WTC11 (cell line): Measurements from ENCODE around the gene MACROD2. TPM values are rescaled to one million over a fixed set of nuclear protein-coding genes. Genes with fewer than 3 reads are reported as not detected.
"Not testable (repeated sequence)": the region's sequence is repeated elsewhere in the genome, so short reads cannot be mapped to it uniquely, and the experiment has no call there.

Experiments used
- ATAC-seq: fragments of 200-7000 bp; cut with Tn5 transposase; 2 replicates; pipeline ENCODE4 v1.10.0; 2021; ENCODE audit warnings: mild to moderate bottlenecking, moderate library complexity
- CTCF ChIA-PET: fragments of 300-600 bp; sonication (Branson Sonifier 250); formaldehyde crosslinking; loops from one replicate; lab custom pipeline; 2021; ENCODE audit warnings: antibody characterized with exemption; lab: Charles Lee
- POLR2A ChIA-PET: fragments of 350-600 bp; sonication (Branson Sonifier 250); formaldehyde crosslinking; loops from one replicate; lab custom pipeline; 2021; ENCODE audit warnings: antibody characterized with exemption; lab: Charles Lee
- DNase-seq: peaks from one replicate; pipeline ENCODE4 v3.0.0; 2021; ENCODE audit warnings: low spot score
- H3K27ac Mint-ChIP-seq: 2 replicates; pipeline ENCODE4 v1.8.0; 2021; ENCODE audit warnings: mixed read lengths
- H3K27me3 Mint-ChIP-seq: 2 replicates; pipeline ENCODE4 v1.8.0; 2021; ENCODE audit warnings: low read depth, mild to moderate bottlenecking, moderate library complexity, mixed read lengths
- H3K36me3 Mint-ChIP-seq: 2 replicates; pipeline ENCODE4 v1.8.0; 2021; ENCODE audit warnings: mixed read lengths
- H3K4me1 Mint-ChIP-seq: 2 replicates; pipeline ENCODE4 v1.8.0; 2022; ENCODE audit warnings: mixed read lengths
- H3K4me3 Mint-ChIP-seq: 2 replicates; pipeline ENCODE4 v1.8.0; 2021; ENCODE audit warnings: mild to moderate bottlenecking, moderate library complexity, mixed read lengths
- H3K9me3 Mint-ChIP-seq: 2 replicates; pipeline ENCODE4 v1.8.0; 2021; ENCODE audit warnings: mixed read lengths
- E2F1 ChIP-seq: sonication (generic); formaldehyde crosslinking; IDR thresholded peaks from 2 replicates; pipeline ENCODE4 v1.8.0; 2022; ENCODE audit warnings: mild to moderate bottlenecking, missing genetic modification reagents
- E2F4 ChIP-seq: sonication (generic); formaldehyde crosslinking; IDR thresholded peaks from 2 replicates; pipeline ENCODE4 v1.8.1; 2022; ENCODE audit warnings: low read depth, mild to moderate bottlenecking, moderate library complexity, missing genetic modification reagents, borderline replicate concordance
- ESRRA ChIP-seq: sonication (generic); formaldehyde crosslinking; IDR thresholded peaks from 2 replicates; pipeline ENCODE4 v1.8.1; 2022; ENCODE audit warnings: mild to moderate bottlenecking, missing genetic modification reagents, borderline replicate concordance
- FOXK1 ChIP-seq: sonication (generic); formaldehyde crosslinking; IDR thresholded peaks from 2 replicates; pipeline ENCODE4 v1.8.0; 2022; ENCODE audit warnings: mild to moderate bottlenecking, moderate library complexity, missing genetic modification reagents
- FOXP1 ChIP-seq: sonication (generic); formaldehyde crosslinking; IDR thresholded peaks from 2 replicates; pipeline ENCODE4 v1.8.0; 2022; ENCODE audit warnings: missing genetic modification reagents, mild to moderate bottlenecking, moderate library complexity, borderline replicate concordance
- GABPB1 ChIP-seq: sonication (generic); formaldehyde crosslinking; IDR thresholded peaks from 2 replicates; pipeline ENCODE4 v1.8.1; 2023; ENCODE audit warnings: mild to moderate bottlenecking, missing genetic modification reagents
- IRF2 ChIP-seq: sonication (generic); formaldehyde crosslinking; IDR thresholded peaks from 2 replicates; pipeline ENCODE4 v1.8.0; 2022; ENCODE audit warnings: low read depth, missing genetic modification reagents, borderline replicate concordance
- KAT7 ChIP-seq: sonication (generic); formaldehyde crosslinking; IDR thresholded peaks from 2 replicates; pipeline ENCODE4 v1.8.1; 2023; ENCODE audit warnings: missing genetic modification reagents, mild to moderate bottlenecking, borderline replicate concordance
- MXD4 ChIP-seq: fragments of 250-450 bp; sonication (Bioruptor Pico); IDR thresholded peaks from 2 replicates; pipeline ENCODE4 v1.8.0; 2021; ENCODE audit warnings: mild to moderate bottlenecking, moderate library complexity, borderline replicate concordance
- MYBL2 ChIP-seq: sonication (generic); formaldehyde crosslinking; IDR thresholded peaks from 2 replicates; pipeline ENCODE4 v1.8.1; 2023; ENCODE audit warnings: mild to moderate bottlenecking, moderate library complexity, missing genetic modification reagents
- SP1 ChIP-seq: sonication (generic); formaldehyde crosslinking; conservative IDR thresholded peaks from 2 replicates; pipeline ENCODE4 v1.8.1; 2022; ENCODE audit warnings: missing genetic modification reagents
- TCF7 ChIP-seq: sonication (generic); formaldehyde crosslinking; IDR thresholded peaks from 2 replicates; pipeline ENCODE4 v1.8.0; 2022; ENCODE audit warnings: mild to moderate bottlenecking, low read depth, missing genetic modification reagents, moderate library complexity
- TEAD1 ChIP-seq: sonication (generic); formaldehyde crosslinking; IDR thresholded peaks from 2 replicates; pipeline ENCODE4 v1.8.0; 2022; ENCODE audit warnings: mild to moderate bottlenecking, missing genetic modification reagents
- TEAD4 ChIP-seq: sonication (generic); formaldehyde crosslinking; IDR thresholded peaks from 2 replicates; pipeline ENCODE4 v1.8.0; 2022; ENCODE audit warnings: mild to moderate bottlenecking, missing genetic modification reagents
- ZNF416 ChIP-seq: fragments of 250-450 bp; sonication (Bioruptor Pico); IDR thresholded peaks from 2 replicates; pipeline ENCODE4 v1.9.0; 2021; ENCODE audit warnings: mild to moderate bottlenecking, inconsistent platforms
- ZNF532 ChIP-seq: fragments of 250-450 bp; sonication (Bioruptor Pico); IDR thresholded peaks from 2 replicates; pipeline ENCODE4 v1.9.0; 2021; ENCODE audit warnings: mild to moderate bottlenecking, borderline replicate concordance
- total RNA-seq: library from RNA; stranded (reverse); gene quantifications from 3 replicates; pipeline ENCODE4 v1.2.3, GENCODE V29; 2021
- TF ChIP-seq, protein P1 (sequence below): sonication (generic); formaldehyde crosslinking; IDR thresholded peaks from 2 replicates; pipeline ENCODE4 v1.8.1; 2022; ENCODE audit warnings: missing genetic modification reagents, borderline replicate concordance
- TF ChIP-seq, protein P2 (sequence below): sonication (generic); formaldehyde crosslinking; IDR thresholded peaks from 2 replicates; pipeline ENCODE4 v1.8.1; 2022; ENCODE audit warnings: mild to moderate bottlenecking, missing genetic modification reagents, moderate library complexity, borderline replicate concordance
- TF ChIP-seq, protein P3 (sequence below): sonication (generic); formaldehyde crosslinking; IDR thresholded peaks from 2 replicates; pipeline ENCODE4 v1.8.0; 2022; ENCODE audit warnings: mild to moderate bottlenecking, missing genetic modification reagents

The MACROD2 gene
- total RNA-seq, 1 experiment from 2014 or later, result 4.1 TPM

DNA sequence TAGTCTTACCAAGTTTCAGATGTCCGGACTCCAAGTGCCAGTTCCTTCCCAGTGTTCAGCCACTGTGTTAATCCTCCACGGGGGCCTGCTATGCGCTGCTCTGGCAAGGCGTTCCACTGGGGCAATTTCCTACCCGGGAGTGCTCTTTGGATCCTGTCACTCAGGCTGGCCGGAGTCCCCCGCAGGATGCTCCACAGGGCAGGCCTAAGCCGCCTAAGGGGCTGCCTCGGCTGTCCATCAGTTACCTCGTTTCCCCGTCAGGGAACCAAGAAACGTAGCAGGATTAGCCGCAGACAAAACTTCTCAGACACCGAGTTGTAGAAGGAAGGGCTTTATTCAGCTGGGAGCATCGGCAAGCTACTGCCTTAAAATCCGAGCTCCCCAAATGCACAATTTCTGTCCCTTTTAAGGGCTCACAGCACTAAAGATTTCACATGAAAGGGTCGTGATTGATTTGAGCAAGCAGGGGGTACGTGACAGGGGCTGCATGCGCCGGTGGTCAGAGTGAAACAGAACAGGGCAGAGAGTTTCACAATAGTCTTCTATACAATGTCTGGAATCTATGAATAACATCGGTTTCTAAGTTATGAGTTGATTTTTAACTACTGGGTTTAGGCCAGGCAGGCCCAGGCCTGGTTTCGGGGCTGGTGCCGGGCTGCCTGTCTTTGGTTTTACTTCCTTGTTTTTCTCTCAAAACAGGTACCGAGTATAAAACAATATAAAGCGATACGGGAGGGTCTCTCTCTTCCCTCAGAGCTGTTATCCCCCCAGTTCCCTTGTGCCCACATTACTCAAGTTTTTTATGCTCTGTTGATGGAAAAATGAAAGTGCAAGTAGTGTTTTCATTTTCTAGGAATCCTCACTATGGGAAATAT, 1990.4 kb downstream of the MACROD2 start:
- CTCF ChIA-PET, result interaction anchor here (0.6 kb wide), 1 partner anchor 245 kb away, joined by 3 read pairs; no protein-coding TSS in a partner anchor
- H3K27ac Mint-ChIP-seq, result peak overlapping the region; percentile 74; the same call in 1 of the 2 replicates
- H3K4me1 Mint-ChIP-seq, result peaks cover 38% of the 10 kb centered on the region
- ATAC-seq, H3K27me3 Mint-ChIP-seq, H3K4me3 Mint-ChIP-seq, POLR2A ChIA-PET, DNase-seq: not testable (repeated sequence)
- H3K36me3 Mint-ChIP-seq, result peaks cover 10% of the 10 kb centered on the region
- H3K9me3 Mint-ChIP-seq, result peaks cover 12% of the 10 kb centered on the region

DNA sequence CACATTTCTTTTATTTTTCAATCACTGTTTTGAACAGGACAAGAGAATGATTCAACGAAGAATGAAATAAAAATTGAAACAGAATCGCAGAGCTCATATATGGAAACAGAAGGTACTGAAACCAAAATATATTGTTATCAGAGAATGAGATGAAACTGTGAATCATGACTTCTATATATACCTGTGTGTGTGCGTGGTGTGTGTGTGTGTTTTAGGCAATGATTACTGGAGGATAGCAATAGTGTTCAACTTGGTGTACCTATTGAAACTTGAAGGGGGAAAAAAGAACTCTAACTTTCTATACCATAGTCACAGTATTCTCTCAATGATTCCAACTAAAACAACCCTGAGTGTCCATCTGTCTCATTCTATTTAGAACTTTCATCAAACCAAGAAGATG, 1991.4 kb downstream of the MACROD2 start:
- H3K27ac Mint-ChIP-seq, result peak overlapping the region; percentile 36
- H3K36me3 Mint-ChIP-seq, result peaks cover 10% of the 10 kb centered on the region
- H3K4me3 Mint-ChIP-seq, result no peak overlapping the region
- peaks cover 38% of the 10 kb centered on the region for H3K4me1 Mint-ChIP-seq
- POLR2A ChIA-PET, result no interaction called here
- no peak for TF ChIP-seq E2F1 (CRISPR knock-in tag)
- no peak for TF ChIP-seq TEAD1 (CRISPR knock-in tag)
- no peak for TF ChIP-seq TCF7
- TF ChIP-seq, protein P1, sequence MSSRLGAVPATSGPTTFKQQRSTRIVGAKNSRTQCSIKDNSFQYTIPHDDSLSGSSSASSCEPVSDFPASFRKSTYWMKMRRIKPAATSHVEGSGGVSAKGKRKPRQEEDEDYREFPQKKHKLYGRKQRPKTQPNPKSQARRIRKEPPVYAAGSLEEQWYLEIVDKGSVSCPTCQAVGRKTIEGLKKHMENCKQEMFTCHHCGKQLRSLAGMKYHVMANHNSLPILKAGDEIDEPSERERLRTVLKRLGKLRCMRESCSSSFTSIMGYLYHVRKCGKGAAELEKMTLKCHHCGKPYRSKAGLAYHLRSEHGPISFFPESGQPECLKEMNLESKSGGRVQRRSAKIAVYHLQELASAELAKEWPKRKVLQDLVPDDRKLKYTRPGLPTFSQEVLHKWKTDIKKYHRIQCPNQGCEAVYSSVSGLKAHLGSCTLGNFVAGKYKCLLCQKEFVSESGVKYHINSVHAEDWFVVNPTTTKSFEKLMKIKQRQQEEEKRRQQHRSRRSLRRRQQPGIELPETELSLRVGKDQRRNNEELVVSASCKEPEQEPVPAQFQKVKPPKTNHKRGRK (CRISPR knock-in tag), result no peak
- TF ChIP-seq, protein P2, sequence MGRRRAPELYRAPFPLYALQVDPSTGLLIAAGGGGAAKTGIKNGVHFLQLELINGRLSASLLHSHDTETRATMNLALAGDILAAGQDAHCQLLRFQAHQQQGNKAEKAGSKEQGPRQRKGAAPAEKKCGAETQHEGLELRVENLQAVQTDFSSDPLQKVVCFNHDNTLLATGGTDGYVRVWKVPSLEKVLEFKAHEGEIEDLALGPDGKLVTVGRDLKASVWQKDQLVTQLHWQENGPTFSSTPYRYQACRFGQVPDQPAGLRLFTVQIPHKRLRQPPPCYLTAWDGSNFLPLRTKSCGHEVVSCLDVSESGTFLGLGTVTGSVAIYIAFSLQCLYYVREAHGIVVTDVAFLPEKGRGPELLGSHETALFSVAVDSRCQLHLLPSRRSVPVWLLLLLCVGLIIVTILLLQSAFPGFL, result no peak
- no peak for TF ChIP-seq TEAD4 (CRISPR knock-in tag)
- no peak for TF ChIP-seq MYBL2 (CRISPR knock-in tag)
- no peak for TF ChIP-seq SP1
- TF ChIP-seq FOXK1 (CRISPR knock-in tag), result no peak
- no peak for TF ChIP-seq E2F4
- DNase-seq, result no peak
- H3K9me3 Mint-ChIP-seq, result peaks cover 7% of the 10 kb centered on the region
- no peak for ATAC-seq
- CTCF ChIA-PET, result interaction anchor here (0.6 kb wide), 1 partner anchor 246 kb away, joined by 3 read pairs; no protein-coding TSS in a partner anchor
- H3K27me3 Mint-ChIP-seq, result no peaks in the 10 kb centered on the region

- DNase-seq (no peak), ATAC-seq (no peak)
- Mint-ChIP-seq H3K4me3 (no peak overlapping the region), H3K27me3 (no peaks in the 10 kb centered on the region), H3K27ac (no peak overlapping the region), H3K36me3 (peaks cover 6% of the 10 kb centered on the region), H3K9me3 (peaks cover 7% of the 10 kb centered on the region), H3K4me1 (peaks cover 18% of the 10 kb centered on the region)
- CTCF ChIA-PET, result no interaction called here
- POLR2A ChIA-PET, result no interaction called here
- TF ChIP-seq IRF2 (no peak), ZNF532 (CRISPR knock-in tag) (no peak), ESRRA (CRISPR knock-in tag) (no peak), MXD4 (CRISPR knock-in tag) (no peak), SP1 (no peak), FOXP1 (no peak), ZNF416 (CRISPR knock-in tag) (no peak), GABPB1 (CRISPR knock-in tag) (no peak), KAT7 (CRISPR knock-in tag) (no peak)
- TF ChIP-seq, protein P3, sequence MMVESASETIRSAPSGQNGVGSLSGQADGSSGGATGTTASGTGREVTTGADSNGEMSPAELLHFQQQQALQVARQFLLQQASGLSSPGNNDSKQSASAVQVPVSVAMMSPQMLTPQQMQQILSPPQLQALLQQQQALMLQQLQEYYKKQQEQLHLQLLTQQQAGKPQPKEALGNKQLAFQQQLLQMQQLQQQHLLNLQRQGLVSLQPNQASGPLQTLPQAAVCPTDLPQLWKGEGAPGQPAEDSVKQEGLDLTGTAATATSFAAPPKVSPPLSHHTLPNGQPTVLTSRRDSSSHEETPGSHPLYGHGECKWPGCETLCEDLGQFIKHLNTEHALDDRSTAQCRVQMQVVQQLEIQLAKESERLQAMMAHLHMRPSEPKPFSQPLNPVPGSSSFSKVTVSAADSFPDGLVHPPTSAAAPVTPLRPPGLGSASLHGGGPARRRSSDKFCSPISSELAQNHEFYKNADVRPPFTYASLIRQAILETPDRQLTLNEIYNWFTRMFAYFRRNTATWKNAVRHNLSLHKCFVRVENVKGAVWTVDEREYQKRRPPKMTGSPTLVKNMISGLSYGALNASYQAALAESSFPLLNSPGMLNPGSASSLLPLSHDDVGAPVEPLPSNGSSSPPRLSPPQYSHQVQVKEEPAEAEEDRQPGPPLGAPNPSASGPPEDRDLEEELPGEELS (CRISPR knock-in tag), result no peak
Observed at GRCh38 chr20:15991279-15991678, 1996.0 kb downstream of the MACROD2 start.
